GM23338 (cell line): Measurements from ENCODE around the gene ANTXR1. TPM values are rescaled to one million over a fixed set of nuclear protein-coding genes. Genes with fewer than 3 reads are reported as not detected.

Source experiments
- ATAC-seq: fragments of 200-7000 bp; cut with Tn5 transposase; 3 replicates; pipeline ENCODE4 v1.9.1; 2020
- DNase-seq: peaks from one replicate; pipeline ENCODE4 v3.0.0-alpha.2; 2015; ENCODE audit warnings: low spot score
- H2AFZ ChIP-seq: fragments of 200-600 bp; sonication (generic); 2 replicates; pipeline ENCODE4 v1.8.0; 2016; ENCODE audit warnings: antibody characterized with exemption, mild to moderate bottlenecking, moderate library complexity
- H3F3A ChIP-seq: fragments of 200-600 bp; sonication (generic); replicated peaks from 2 replicates; pipeline ENCODE4 v1.8.0; 2017; ENCODE audit warnings: antibody characterized with exemption, mixed run types, low read depth
- H3K27ac ChIP-seq: fragments of 200-600 bp; sonication (generic); 2 replicates; pipeline ENCODE4 v1.6.1; 2016; ENCODE audit warnings: low read depth
- H3K27me3 ChIP-seq: fragments of 200-600 bp; sonication (generic); 2 replicates; pipeline ENCODE4 v1.8.0; 2016; ENCODE audit warnings: mild to moderate bottlenecking, mixed run types, moderate library complexity; ENCODE audit not compliant: insufficient read depth
- H3K36me3 ChIP-seq: fragments of 200-600 bp; sonication (generic); 2 replicates; pipeline ENCODE4 v1.8.0; 2016; ENCODE audit warnings: mild to moderate bottlenecking; ENCODE audit not compliant: insufficient read depth
- H3K4me1 ChIP-seq: fragments of 200-600 bp; sonication (generic); 2 replicates; pipeline ENCODE4 v1.8.0; 2016; ENCODE audit warnings: mild to moderate bottlenecking, moderate library complexity; ENCODE audit not compliant: insufficient read depth
- H3K4me2 ChIP-seq: fragments of 200-600 bp; sonication (generic); 2 replicates; pipeline ENCODE4 v1.7.1; 2017; ENCODE audit warnings: mixed run types
- H3K4me3 ChIP-seq: fragments of 200-600 bp; sonication (generic); 2 replicates; pipeline ENCODE4 v1.6.1; 2016; ENCODE audit warnings: mixed run types
- H3K79me2 ChIP-seq: fragments of 200-600 bp; sonication (generic); replicated peaks from 2 replicates; pipeline ENCODE4 v1.8.0; 2017; ENCODE audit warnings: mild to moderate bottlenecking; ENCODE audit not compliant: insufficient read depth
- H3K9me2 ChIP-seq: fragments of 200-600 bp; sonication (generic); 2 replicates; pipeline ENCODE4 v1.8.0; 2017; ENCODE audit not compliant: insufficient read depth
- H4K20me1 ChIP-seq: fragments of 200-600 bp; sonication (generic); replicated peaks from 2 replicates; pipeline ENCODE4 v1.8.0; 2017; ENCODE audit warnings: mild to moderate bottlenecking; ENCODE audit not compliant: insufficient read depth
- H3K27ac Mint-ChIP-seq: 2 replicates; pipeline ENCODE4 v1.8.0; 2020; ENCODE audit warnings: inconsistent platforms, mild to moderate bottlenecking, moderate library complexity, mixed read lengths
- H3K27me3 Mint-ChIP-seq: 3 replicates; pipeline ENCODE4 v1.8.0; 2022; ENCODE audit warnings: low read depth, mild to moderate bottlenecking, moderate library complexity, mixed read lengths, inconsistent platforms; ENCODE audit not compliant: insufficient read depth, poor library complexity
- H3K36me3 Mint-ChIP-seq: 3 replicates; pipeline ENCODE4 v1.8.0; 2021; ENCODE audit warnings: low read depth, mild to moderate bottlenecking, inconsistent platforms, moderate library complexity, mixed read lengths
- H3K4me1 Mint-ChIP-seq: 3 replicates; pipeline ENCODE4 v1.8.0; 2020; ENCODE audit warnings: mild to moderate bottlenecking, inconsistent platforms, mixed read lengths
- H3K4me3 Mint-ChIP-seq: 3 replicates; pipeline ENCODE4 v1.8.0; 2021; ENCODE audit warnings: moderate library complexity, mild to moderate bottlenecking, inconsistent platforms, mixed read lengths
- H3K9me3 Mint-ChIP-seq: 3 replicates; pipeline ENCODE4 v1.8.0; 2020; ENCODE audit warnings: moderate library complexity, mild to moderate bottlenecking, inconsistent platforms, mixed read lengths
- EZH2 ChIP-seq: fragments of 200-600 bp; sonication (generic); IDR thresholded peaks from one replicate; pipeline ENCODE4 v1.8.0; 2017; ENCODE audit warnings: antibody characterized with exemption, mild to moderate bottlenecking, low read depth; ENCODE audit not compliant: unreplicated experiment
- EZH2phosphoT487 ChIP-seq: fragments of 200-600 bp; sonication (generic); IDR thresholded peaks from one replicate; pipeline ENCODE4 v1.8.1; 2018; ENCODE audit warnings: antibody characterized with exemption; ENCODE audit not compliant: unreplicated experiment
- JUNB ChIP-seq: IDR thresholded peaks from one replicate; pipeline ENCODE4 v1.6.1; 2016; ENCODE audit warnings: antibody characterized with exemption; ENCODE audit not compliant: unreplicated experiment
- NANOG ChIP-seq: IDR thresholded peaks from 2 replicates; pipeline ENCODE4 v1.6.1; 2016; ENCODE audit warnings: antibody characterized with exemption, borderline replicate concordance
- POLR2AphosphoS5 ChIP-seq: IDR thresholded peaks from 2 replicates; pipeline ENCODE4 v1.6.1; 2016; ENCODE audit warnings: antibody characterized with exemption, low read depth
- STAT1 ChIP-seq: IDR thresholded peaks from one replicate; pipeline ENCODE4 v1.6.1; 2016; ENCODE audit warnings: antibody characterized with exemption; ENCODE audit not compliant: unreplicated experiment
- ZNF114 ChIP-seq: fragments of 250-450 bp; sonication (Bioruptor Pico); IDR thresholded peaks from 2 replicates; pipeline ENCODE4 v1.5.0; 2020; ENCODE audit warnings: mild to moderate bottlenecking, moderate library complexity
- polyA plus RNA-seq: library from polyadenylated mRNA; unstranded; fragments of >200 nt; fragmentation: Nextera tagmentation; extraction: Ambion mirVana; gene quantifications from 2 replicates; pipeline ENCODE4 v1.2.1, GENCODE V29; 2016
- total RNA-seq: library from RNA; depleted of rRNA; stranded (reverse); fragments of >200 nt; shearing (Covaris generic); gene quantifications from 2 replicates; pipeline ENCODE4 v1.2.3, GENCODE V29; 2014
- TF ChIP-seq, protein P1 (sequence below): fragments of 250-450 bp; sonication (Bioruptor Pico); IDR thresholded peaks from 2 replicates; pipeline ENCODE4 v1.5.0; 2020; ENCODE audit warnings: mild to moderate bottlenecking, moderate library complexity
- TF ChIP-seq, protein P2 (sequence below): IDR thresholded peaks from one replicate; pipeline ENCODE4 v1.6.1; 2018; ENCODE audit warnings: antibody characterized with exemption; ENCODE audit not compliant: unreplicated experiment

Gene ANTXR1
- total and polyA plus RNA-seq, 2 experiments from 2014 or later, result 16.1 to 23.1 TPM

DNA sequence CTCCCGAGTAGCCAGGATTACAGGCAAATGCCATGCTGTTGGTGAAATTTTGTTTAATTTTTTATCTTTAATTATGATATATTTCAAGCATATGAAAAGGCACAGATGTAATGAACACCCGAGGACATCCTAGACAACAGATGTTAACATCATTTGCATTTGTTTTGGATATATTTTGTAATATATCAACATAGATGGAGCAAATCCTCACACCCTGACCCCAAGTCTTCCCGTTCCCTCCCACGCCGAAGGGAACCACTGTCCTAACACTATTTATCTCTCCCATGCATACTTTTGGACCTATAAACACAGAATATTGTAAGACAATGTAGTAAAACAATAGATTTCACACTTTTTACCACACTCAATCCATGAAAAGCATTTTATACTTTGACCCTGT, 274.6 kb downstream of the ANTXR1 start:
- no peak overlapping the region for H3K4me3 ChIP-seq
- no peaks in the 10 kb centered on the region for H3K4me1 ChIP-seq
- no peak for ATAC-seq
- H3K36me3 ChIP-seq, result no peaks in the 10 kb centered on the region
- Mint-ChIP-seq H3K36me3 (no peaks in the 10 kb centered on the region), H3K27ac (no peak overlapping the region), H3K9me3 (no peaks in the 10 kb centered on the region), H3K4me3 (no peak overlapping the region), H3K4me1 (no peaks in the 10 kb centered on the region), H3K27me3 (no peaks in the 10 kb centered on the region)
- H3K79me2 ChIP-seq, result no peaks in the 10 kb centered on the region
- no peaks in the 10 kb centered on the region for H3K27me3 ChIP-seq
- no peaks in the 10 kb centered on the region for H3K9me2 ChIP-seq
- no peak overlapping the region for H3K4me2 ChIP-seq
- no peaks in the 10 kb centered on the region for H4K20me1 ChIP-seq
- H3K27ac ChIP-seq, result no peak overlapping the region
- no peak for TF ChIP-seq ZNF114 (CRISPR knock-in tag)
- TF ChIP-seq STAT1, result no peak
- no peak for TF ChIP-seq EZH2
- TF ChIP-seq NANOG, result no peak
- TF ChIP-seq, protein P1, sequence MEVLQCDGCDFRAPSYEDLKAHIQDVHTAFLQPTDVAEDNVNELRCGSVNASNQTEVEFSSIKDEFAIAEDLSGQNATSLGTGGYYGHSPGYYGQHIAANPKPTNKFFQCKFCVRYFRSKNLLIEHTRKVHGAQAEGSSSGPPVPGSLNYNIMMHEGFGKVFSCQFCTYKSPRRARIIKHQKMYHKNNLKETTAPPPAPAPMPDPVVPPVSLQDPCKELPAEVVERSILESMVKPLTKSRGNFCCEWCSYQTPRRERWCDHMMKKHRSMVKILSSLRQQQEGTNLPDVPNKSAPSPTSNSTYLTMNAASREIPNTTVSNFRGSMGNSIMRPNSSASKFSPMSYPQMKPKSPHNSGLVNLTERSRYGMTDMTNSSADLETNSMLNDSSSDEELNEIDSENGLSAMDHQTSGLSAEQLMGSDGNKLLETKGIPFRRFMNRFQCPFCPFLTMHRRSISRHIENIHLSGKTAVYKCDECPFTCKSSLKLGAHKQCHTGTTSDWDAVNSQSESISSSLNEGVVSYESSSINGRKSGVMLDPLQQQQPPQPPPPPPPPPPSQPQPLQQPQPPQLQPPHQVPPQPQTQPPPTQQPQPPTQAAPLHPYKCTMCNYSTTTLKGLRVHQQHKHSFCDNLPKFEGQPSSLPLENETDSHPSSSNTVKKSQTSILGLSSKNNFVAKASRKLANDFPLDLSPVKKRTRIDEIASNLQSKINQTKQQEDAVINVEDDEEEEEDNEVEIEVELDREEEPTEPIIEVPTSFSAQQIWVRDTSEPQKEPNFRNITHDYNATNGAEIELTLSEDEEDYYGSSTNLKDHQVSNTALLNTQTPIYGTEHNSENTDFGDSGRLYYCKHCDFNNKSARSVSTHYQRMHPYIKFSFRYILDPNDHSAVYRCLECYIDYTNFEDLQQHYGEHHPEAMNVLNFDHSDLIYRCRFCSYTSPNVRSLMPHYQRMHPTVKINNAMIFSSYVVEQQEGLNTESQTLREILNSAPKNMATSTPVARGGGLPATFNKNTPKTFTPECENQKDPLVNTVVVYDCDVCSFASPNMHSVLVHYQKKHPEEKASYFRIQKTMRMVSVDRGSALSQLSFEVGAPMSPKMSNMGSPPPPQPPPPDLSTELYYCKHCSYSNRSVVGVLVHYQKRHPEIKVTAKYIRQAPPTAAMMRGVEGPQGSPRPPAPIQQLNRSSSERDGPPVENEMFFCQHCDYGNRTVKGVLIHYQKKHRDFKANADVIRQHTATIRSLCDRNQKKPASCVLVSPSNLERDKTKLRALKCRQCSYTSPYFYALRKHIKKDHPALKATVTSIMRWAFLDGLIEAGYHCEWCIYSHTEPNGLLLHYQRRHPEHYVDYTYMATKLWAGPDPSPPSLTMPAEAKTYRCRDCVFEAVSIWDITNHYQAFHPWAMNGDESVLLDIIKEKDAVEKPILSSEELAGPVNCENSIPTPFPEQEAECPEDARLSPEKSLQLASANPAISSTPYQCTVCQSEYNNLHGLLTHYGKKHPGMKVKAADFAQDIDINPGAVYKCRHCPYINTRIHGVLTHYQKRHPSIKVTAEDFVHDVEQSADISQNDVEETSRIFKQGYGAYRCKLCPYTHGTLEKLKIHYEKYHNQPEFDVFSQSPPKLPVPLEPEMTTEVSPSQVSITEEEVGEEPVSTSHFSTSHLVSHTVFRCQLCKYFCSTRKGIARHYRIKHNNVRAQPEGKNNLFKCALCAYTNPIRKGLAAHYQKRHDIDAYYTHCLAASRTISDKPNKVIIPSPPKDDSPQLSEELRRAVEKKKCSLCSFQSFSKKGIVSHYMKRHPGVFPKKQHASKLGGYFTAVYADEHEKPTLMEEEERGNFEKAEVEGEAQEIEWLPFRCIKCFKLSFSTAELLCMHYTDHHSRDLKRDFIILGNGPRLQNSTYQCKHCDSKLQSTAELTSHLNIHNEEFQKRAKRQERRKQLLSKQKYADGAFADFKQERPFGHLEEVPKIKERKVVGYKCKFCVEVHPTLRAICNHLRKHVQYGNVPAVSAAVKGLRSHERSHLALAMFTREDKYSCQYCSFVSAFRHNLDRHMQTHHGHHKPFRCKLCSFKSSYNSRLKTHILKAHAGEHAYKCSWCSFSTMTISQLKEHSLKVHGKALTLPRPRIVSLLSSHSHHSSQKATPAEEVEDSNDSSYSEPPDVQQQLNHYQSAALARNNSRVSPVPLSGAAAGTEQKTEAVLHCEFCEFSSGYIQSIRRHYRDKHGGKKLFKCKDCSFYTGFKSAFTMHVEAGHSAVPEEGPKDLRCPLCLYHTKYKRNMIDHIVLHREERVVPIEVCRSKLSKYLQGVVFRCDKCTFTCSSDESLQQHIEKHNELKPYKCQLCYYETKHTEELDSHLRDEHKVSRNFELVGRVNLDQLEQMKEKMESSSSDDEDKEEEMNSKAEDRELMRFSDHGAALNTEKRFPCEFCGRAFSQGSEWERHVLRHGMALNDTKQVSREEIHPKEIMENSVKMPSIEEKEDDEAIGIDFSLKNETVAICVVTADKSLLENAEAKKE (CRISPR knock-in tag), result no peak
- no peak for TF ChIP-seq EZH2phosphoT487
- no peak for TF ChIP-seq JUNB
- TF ChIP-seq, protein P2, sequence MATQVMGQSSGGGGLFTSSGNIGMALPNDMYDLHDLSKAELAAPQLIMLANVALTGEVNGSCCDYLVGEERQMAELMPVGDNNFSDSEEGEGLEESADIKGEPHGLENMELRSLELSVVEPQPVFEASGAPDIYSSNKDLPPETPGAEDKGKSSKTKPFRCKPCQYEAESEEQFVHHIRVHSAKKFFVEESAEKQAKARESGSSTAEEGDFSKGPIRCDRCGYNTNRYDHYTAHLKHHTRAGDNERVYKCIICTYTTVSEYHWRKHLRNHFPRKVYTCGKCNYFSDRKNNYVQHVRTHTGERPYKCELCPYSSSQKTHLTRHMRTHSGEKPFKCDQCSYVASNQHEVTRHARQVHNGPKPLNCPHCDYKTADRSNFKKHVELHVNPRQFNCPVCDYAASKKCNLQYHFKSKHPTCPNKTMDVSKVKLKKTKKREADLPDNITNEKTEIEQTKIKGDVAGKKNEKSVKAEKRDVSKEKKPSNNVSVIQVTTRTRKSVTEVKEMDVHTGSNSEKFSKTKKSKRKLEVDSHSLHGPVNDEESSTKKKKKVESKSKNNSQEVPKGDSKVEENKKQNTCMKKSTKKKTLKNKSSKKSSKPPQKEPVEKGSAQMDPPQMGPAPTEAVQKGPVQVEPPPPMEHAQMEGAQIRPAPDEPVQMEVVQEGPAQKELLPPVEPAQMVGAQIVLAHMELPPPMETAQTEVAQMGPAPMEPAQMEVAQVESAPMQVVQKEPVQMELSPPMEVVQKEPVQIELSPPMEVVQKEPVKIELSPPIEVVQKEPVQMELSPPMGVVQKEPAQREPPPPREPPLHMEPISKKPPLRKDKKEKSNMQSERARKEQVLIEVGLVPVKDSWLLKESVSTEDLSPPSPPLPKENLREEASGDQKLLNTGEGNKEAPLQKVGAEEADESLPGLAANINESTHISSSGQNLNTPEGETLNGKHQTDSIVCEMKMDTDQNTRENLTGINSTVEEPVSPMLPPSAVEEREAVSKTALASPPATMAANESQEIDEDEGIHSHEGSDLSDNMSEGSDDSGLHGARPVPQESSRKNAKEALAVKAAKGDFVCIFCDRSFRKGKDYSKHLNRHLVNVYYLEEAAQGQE, result no peak
- TF ChIP-seq POLR2AphosphoS5, result no peak
- no peak for DNase-seq
- H3F3A ChIP-seq, result no peaks in the 10 kb centered on the region
- no peak overlapping the region for H2AFZ ChIP-seq
